ENCODE results near the gene SENP2. TPM values are rescaled to one million over a fixed set of nuclear protein-coding genes. Genes with fewer than 3 reads are reported as not detected.
"Not testable (repeated sequence)": the region's sequence is repeated elsewhere in the genome, so short reads cannot be mapped to it uniquely, and the experiment has no call there.

The SENP2 gene
- 36.7 TPM for total RNA-seq
- long read RNA-seq, full-length matches to known transcripts = 22 of 38 reads
- long read RNA-seq, partial matches to known transcripts = 1 of 38 reads
- long read RNA-seq, other reads (novel, unspliced or antisense) = 15 of 38 reads

- DNase-seq (ENCODE audit: low spot score) = peak; percentile 100
- intact Hi-C loops (cut with DNase I) = loop anchor here (2.0 to 10.0 kb wide), 2 partner anchors 87 to 221 kb away; partner anchors contain the start of genes MAP3K13 and TMEM41A
Observed at GRCh38 chr3:185585859-185586685, at the start of gene SENP2. TSS of gene SENP2 (plus strand) at chr3:185586295. CDS start at chr3:185586414, 119 bp downstream.

GRCh38 chr3:185537369-185537970, 48.6 kb upstream of the SENP2 start:
- intact Hi-C loops (cut with DNase I) = no loop called here
- DNase-seq (ENCODE audit: low spot score) = peak; percentile 65

- intact Hi-C loops (cut with DNase I) = no loop called here
- DNase-seq (ENCODE audit: low spot score) = no peak
Observed at GRCh38 chr3:185539934-185540333, 46.2 kb upstream of the SENP2 start.

GRCh38 chr3:185540695-185541094, 45.4 kb upstream of the SENP2 start:
- peak; percentile 7 for DNase-seq (ENCODE audit: low spot score)
- intact Hi-C loops (cut with DNase I) = no loop called here

GRCh38 chr3:185549122-185549521, 37.0 kb upstream of the SENP2 start:
- intact Hi-C loops (cut with DNase I) = no loop called here
- DNase-seq (ENCODE audit: low spot score) = peak; percentile 14

- DNase-seq (ENCODE audit: low spot score) = peak; percentile 27
- intact Hi-C loops (cut with DNase I) = no loop called here
Observed at GRCh38 chr3:185549651-185550111, 36.4 kb upstream of the SENP2 start.

- DNase-seq (ENCODE audit: low spot score) = peak; percentile 1
- intact Hi-C loops (cut with DNase I) = no loop called here
Observed at GRCh38 chr3:185552358-185552877, 33.7 kb upstream of the SENP2 start, which contains the start of gene LIPH. TSS of gene LIPH (minus strand) at chr3:185552588. CDS start at chr3:185552471, 117 bp downstream.

- intact Hi-C loops (cut with DNase I) = loop anchor here (5.0 kb wide), 2 partner anchors 58 to 203 kb away; partner anchors contain the start of gene TMEM41A
- no peak for DNase-seq (ENCODE audit: low spot score)
Observed at GRCh38 chr3:185555101-185555501, 31.0 kb upstream of the SENP2 start.

- intact Hi-C loops (cut with DNase I) = loop anchor here (5.0 kb wide), 2 partner anchors 59 to 204 kb away; partner anchors contain the start of gene TMEM41A
- no peak for DNase-seq (ENCODE audit: low spot score)
Observed at GRCh38 chr3:185555860-185556347, 30.2 kb upstream of the SENP2 start.

GRCh38 chr3:185556640-185557039, 29.5 kb upstream of the SENP2 start:
- peak; percentile 46 for DNase-seq (ENCODE audit: low spot score)
- intact Hi-C loops (cut with DNase I) = loop anchor here (5.0 kb wide), 2 partner anchors 59 to 204 kb away; partner anchors contain the start of gene TMEM41A

GRCh38 chr3:185558395-185558794, 27.7 kb upstream of the SENP2 start:
- intact Hi-C loops (cut with DNase I) = loop anchor here (5.0 kb wide), 2 partner anchors 61 to 206 kb away; partner anchors contain the start of gene TMEM41A
- DNase-seq (ENCODE audit: low spot score) = peak; percentile 4

- DNase-seq (ENCODE audit: low spot score) = peak; percentile 44
- intact Hi-C loops (cut with DNase I) = loop anchor here (5.0 kb wide), 2 partner anchors 62 to 207 kb away; partner anchors contain the start of gene TMEM41A
Observed at GRCh38 chr3:185559706-185560090, 26.4 kb upstream of the SENP2 start.

GRCh38 chr3:185560676-185561075, 25.4 kb upstream of the SENP2 start:
- intact Hi-C loops (cut with DNase I) = no loop called here
- peak; percentile 27 for DNase-seq (ENCODE audit: low spot score)

GRCh38 chr3:185561374-185561943, 24.6 kb upstream of the SENP2 start:
- intact Hi-C loops (cut with DNase I) = no loop called here
- DNase-seq (ENCODE audit: low spot score) = peak; percentile 76

GRCh38 chr3:185561958-185562357, 24.1 kb upstream of the SENP2 start:
- DNase-seq (ENCODE audit: low spot score) = peak; percentile 24
- intact Hi-C loops (cut with DNase I) = no loop called here

- intact Hi-C loops (cut with DNase I) = no loop called here
- DNase-seq (ENCODE audit: low spot score) = no peak
Observed at GRCh38 chr3:185572183-185572582, 13.9 kb upstream of the SENP2 start.

GRCh38 chr3:185575108-185575869, 10.8 kb upstream of the SENP2 start:
- DNase-seq (ENCODE audit: low spot score); intact Hi-C loops (cut with DNase I): not testable (repeated sequence)

GRCh38 chr3:185582236-185582635, 3.9 kb upstream of the SENP2 start:
- DNase-seq (ENCODE audit: low spot score) = no peak
- intact Hi-C loops (cut with DNase I) = loop anchor here (10.0 kb wide), 1 partner anchor 217 kb away; the partner anchor contains the start of gene MAP3K13
